ENCODE data around the gene TMEM44.

GRCh38 chr3:194552327-194552949, 80.8 kb downstream of the TMEM44 start:
- TF ChIP-seq ESRRG (CRISPR knock-in tag; IDR thresholded peaks at IDR 0.05): no peak
- no peak for TF ChIP-seq TOX (CRISPR knock-in tag; IDR thresholded peaks at IDR 0.05; ENCODE audit: borderline replicate concordance)

Measured in SK-N-SH treated with all-trans-retinoic acid at 6 μM for 48 hours (cell line).